Panc1 (cell line): Measurements from ENCODE around the gene DCN.

Experiments
- CTCF ChIP-seq: fragments of 450-650 bp; IDR thresholded peaks from 2 replicates; pipeline ENCODE4 v1.5.1; 2017; ENCODE audit warnings: mild to moderate bottlenecking
- POLR2AphosphoS5 ChIP-seq: IDR thresholded peaks from 2 replicates; pipeline ENCODE4 v1.6.1; 2012; ENCODE audit warnings: mild to moderate bottlenecking, low read depth, low read length, moderate library complexity
- REST ChIP-seq, 2 experiments: IDR thresholded peaks; 2 replicates each; pipeline ENCODE4 v1.6.1; 2011 to 2012; ENCODE audit warnings: low read depth in 2 of 2, control low read depth in 1 of 2, low read length in 1 of 2, mild to moderate bottlenecking in 1 of 2, moderate library complexity in 1 of 2; ENCODE audit not compliant: insufficient read depth in 1 of 2
- SIN3A ChIP-seq: IDR thresholded peaks from 2 replicates; pipeline ENCODE4 v1.6.1; 2012; ENCODE audit warnings: low read depth, mild to moderate bottlenecking, low read length, moderate library complexity, borderline replicate concordance; ENCODE audit not compliant: insufficient read depth

GRCh38 chr12:91210618-91211017, 28.0 kb upstream of the DCN start:
- TF ChIP-seq POLR2AphosphoS5, result no peak
- TF ChIP-seq CTCF, result no peak
- no peak for TF ChIP-seq REST (IDR thresholded peaks at IDR 0.05; ENCODE audit: insufficient read depth in 1 of 2, low read depth in 2 of 2, low read length in 1 of 2)
- TF ChIP-seq SIN3A, result no peak
